SK-N-SH (cell line): ENCODE measurements around the gene PROM1. TPM values are rescaled to one million over a fixed set of nuclear protein-coding genes. Genes with fewer than 3 reads are reported as not detected.

Experiments
- CTCF ChIA-PET: fragments of 300-600, 350-600 bp; formaldehyde crosslinking; extraction: SDS; loops from one replicate; lab custom pipeline; 2021; lab: Yijun Ruan, JAX
- POLR2A ChIA-PET: fragments of 350-600 bp; sonication (Branson Sonifier 250); formaldehyde crosslinking; extraction: SDS; loops from one replicate; lab custom pipeline; 2020; ENCODE audit warnings: antibody characterized with exemption, inconsistent platforms; lab: Yijun Ruan, JAX
- DNase-seq: peaks from one replicate; pipeline ENCODE4 v3.0.0; 2012
- H2AFZ ChIP-seq: fragments of 200-600 bp; sonication (generic); 2 replicates; pipeline ENCODE4 v1.8.1; 2016; ENCODE audit warnings: antibody characterized with exemption, mild to moderate bottlenecking, low read depth
- H3F3A ChIP-seq: fragments of 200-600 bp; sonication (generic); replicated peaks from 2 replicates; pipeline ENCODE3; 2016; ENCODE audit warnings: antibody characterized with exemption, mild to moderate bottlenecking; ENCODE audit not compliant: insufficient read depth
- H3K27ac ChIP-seq, 2 experiments: fragments of 200-500 bp in 1 of 2; fragments of 200-600 bp in 1 of 2; sonication (Bioruptor generic) in 1 of 2; sonication (generic), shearing (Covaris generic) in 1 of 2; 2 replicates each; pipeline versions ENCODE4 v1.5.1 to v1.6.1; 2014 to 2016; ENCODE audit warnings: low read depth in 2 of 2, inconsistent platforms in 1 of 2, low read length in 1 of 2, mild to moderate bottlenecking in 1 of 2, mixed read lengths in 1 of 2
- H3K27me3 ChIP-seq: fragments of 200-600 bp; sonication (generic), shearing (Covaris generic); 2 replicates; pipeline ENCODE4 v1.6.1; 2016; ENCODE audit warnings: mixed run types; ENCODE audit not compliant: insufficient read depth
- H3K36me3 ChIP-seq, 2 experiments: fragments of 200-500 bp in 1 of 2; fragments of 200-600 bp in 1 of 2; sonication (Bioruptor generic) in 1 of 2; sonication (generic) in 1 of 2; replicated peaks in 1 of 2; 2 replicates each; pipeline versions ENCODE3 to v1.5.1; 2014 to 2016; ENCODE audit warnings: low read length in 1 of 2, mild to moderate bottlenecking in 1 of 2; ENCODE audit not compliant: insufficient read depth in 2 of 2, control insufficient read depth in 1 of 2
- H3K4me1 ChIP-seq, 2 experiments: fragments of 200-500 bp in 1 of 2; fragments of 200-600 bp in 1 of 2; sonication (Bioruptor generic) in 1 of 2; sonication (generic), shearing (Covaris generic) in 1 of 2; 2 replicates each; pipeline versions ENCODE4 v1.5.1 to v1.6.1; 2014 to 2016; ENCODE audit warnings: low read depth in 1 of 2, low read length in 1 of 2, mixed run types in 1 of 2; ENCODE audit not compliant: insufficient read depth in 2 of 2, control insufficient read depth in 1 of 2
- H3K4me2 ChIP-seq: fragments of 200-600 bp; sonication (generic), shearing (Covaris generic); 2 replicates; pipeline ENCODE4 v1.6.1; 2017; ENCODE audit warnings: mixed run types
- H3K4me3 ChIP-seq, 2 experiments: fragments of 200-500 bp in 1 of 2; fragments of 200-600 bp in 1 of 2; sonication (Bioruptor generic) in 1 of 2; sonication (generic), shearing (Covaris generic) in 1 of 2; 2 replicates each; pipeline versions ENCODE4 v1.5.1 to v1.8.1; 2014 to 2016; ENCODE audit warnings: low read depth in 2 of 2, inconsistent platforms in 1 of 2, low read length in 1 of 2, mild to moderate bottlenecking in 1 of 2, mixed read lengths in 1 of 2, moderate library complexity in 1 of 2
- H3K79me2 ChIP-seq: fragments of 200-600 bp; sonication (generic); 2 replicates; pipeline ENCODE4 v1.8.1; 2017; ENCODE audit warnings: mild to moderate bottlenecking; ENCODE audit not compliant: insufficient read depth
- H3K9ac ChIP-seq: fragments of 200-600 bp; sonication (generic); 2 replicates; pipeline ENCODE4 v1.6.1; 2017; ENCODE audit warnings: mixed run types
- H3K9me2 ChIP-seq: fragments of 200-600 bp; sonication (generic); 2 replicates; pipeline ENCODE4 v1.6.1; 2017; ENCODE audit warnings: mixed run types
- H3K9me3 ChIP-seq: fragments of 200-600 bp; sonication (generic); 2 replicates; pipeline ENCODE4 v1.6.1; 2017; ENCODE audit warnings: mixed run types, mild to moderate bottlenecking, moderate library complexity
- H4K20me1 ChIP-seq: fragments of 200-600 bp; sonication (generic); 2 replicates; pipeline ENCODE4 v1.6.1; 2017; ENCODE audit warnings: mild to moderate bottlenecking, mixed run types; ENCODE audit not compliant: insufficient read depth
- CHD2 ChIP-seq: fragments of 150-350 bp; IDR thresholded peaks from 2 replicates; pipeline ENCODE4 v1.6.1; 2018; ENCODE audit warnings: low read length; ENCODE audit not compliant: partially characterized antibody
- ELF1 ChIP-seq: IDR thresholded peaks from 2 replicates; pipeline ENCODE4 v1.4.0; 2012
- EP300 ChIP-seq, 2 experiments: IDR thresholded peaks; 2 replicates each; pipeline versions ENCODE4 v1.4.0 to v1.6.1; 2012; ENCODE audit warnings: borderline replicate concordance in 1 of 2, low read depth in 1 of 2, low read length in 1 of 2
- EZH2phosphoT487 ChIP-seq: fragments of 200-600 bp; sonication (generic); IDR thresholded peaks from 2 replicates; pipeline ENCODE4 v1.6.1; 2017; ENCODE audit warnings: low read depth, mixed run types, mild to moderate bottlenecking, antibody characterized with exemption, moderate library complexity, borderline replicate concordance
- FOSL2 ChIP-seq: IDR thresholded peaks from 2 replicates; pipeline ENCODE4 v1.4.0; 2012; ENCODE audit warnings: low read depth, mild to moderate bottlenecking, moderate library complexity, borderline replicate concordance
- FOXM1 ChIP-seq: IDR thresholded peaks from 2 replicates; pipeline ENCODE4 v1.4.0; 2012; ENCODE audit warnings: low read depth, mild to moderate bottlenecking
- JUND ChIP-seq: IDR thresholded peaks from 2 replicates; pipeline ENCODE4 v1.4.0; 2012
- MXI1 ChIP-seq: IDR thresholded peaks from 2 replicates; pipeline ENCODE4 v1.6.1; 2012; ENCODE audit warnings: mild to moderate bottlenecking, low read depth, low read length, improper control_type of control experiment
- NFIC ChIP-seq: IDR thresholded peaks from 2 replicates; pipeline ENCODE4 v1.4.0; 2012; ENCODE audit warnings: borderline replicate concordance
- NRF1 ChIP-seq: IDR thresholded peaks from 2 replicates; pipeline ENCODE4 v1.6.1; 2012; ENCODE audit warnings: low read depth, mild to moderate bottlenecking, low read length
- RAD21 ChIP-seq: IDR thresholded peaks from 2 replicates; pipeline ENCODE4 v1.6.1; 2012; ENCODE audit warnings: mild to moderate bottlenecking, low read length
- RCOR1 ChIP-seq: fragments of 150-350 bp; IDR thresholded peaks from 2 replicates; pipeline ENCODE4 v1.6.1; 2017; ENCODE audit warnings: antibody characterized with exemption, low read length
- RXRA ChIP-seq: IDR thresholded peaks from 2 replicates; pipeline ENCODE4 v1.4.0; 2012; ENCODE audit warnings: low read depth, mild to moderate bottlenecking, borderline replicate concordance
- SIN3A ChIP-seq: IDR thresholded peaks from 2 replicates; pipeline ENCODE4 v1.6.1; 2012; ENCODE audit warnings: low read depth, mild to moderate bottlenecking, low read length, moderate library complexity, borderline replicate concordance
- SMC3 ChIP-seq: IDR thresholded peaks from 2 replicates; pipeline ENCODE4 v1.6.1; 2012; ENCODE audit warnings: low read depth, low read length, improper control_type of control experiment
- TAF1 ChIP-seq: IDR thresholded peaks from 2 replicates; pipeline ENCODE4 v1.6.1; 2012; ENCODE audit warnings: low read depth, mild to moderate bottlenecking, low read length, moderate library complexity, borderline replicate concordance
- TCF12 ChIP-seq: IDR thresholded peaks from 2 replicates; pipeline ENCODE4 v1.4.0; 2012
- TEAD4 ChIP-seq: IDR thresholded peaks from 2 replicates; pipeline ENCODE4 v1.4.0; 2012; ENCODE audit warnings: mild to moderate bottlenecking, borderline replicate concordance; ENCODE audit not compliant: insufficient read depth
- YY1 ChIP-seq: IDR thresholded peaks from 2 replicates; pipeline ENCODE4 v1.4.0; 2012; ENCODE audit warnings: low read depth, mild to moderate bottlenecking
- WGBS: methylation state at CpG from one replicate; pipeline ENCODE4 v1.1.6; 2017; ENCODE audit warnings: low lambda C conversion rate; 5-methylcytosine and 5-hydroxymethylcytosine counted together
- polyA plus RNA-seq, 3 experiments: library from polyadenylated mRNA; depleted of rRNA; stranded (reverse); fragments of >200 nt; gene quantifications; 2 replicates each; pipeline ENCODE4 v1.2.3, GENCODE V29; 2012
- TF ChIP-seq, protein P1 (sequence below): IDR thresholded peaks from 2 replicates; pipeline ENCODE4 v1.6.1; 2012; ENCODE audit warnings: mild to moderate bottlenecking, low read depth, low read length, moderate library complexity
- TF ChIP-seq, protein P2 (sequence below): IDR thresholded peaks from 2 replicates; pipeline ENCODE4 v1.4.0; 2012; ENCODE audit warnings: low read depth
- TF ChIP-seq, protein P3 (sequence below): fragments of 200-600 bp; sonication (generic); IDR thresholded peaks from 2 replicates; pipeline ENCODE4 v1.6.1; 2017; ENCODE audit warnings: antibody characterized with exemption, mild to moderate bottlenecking, moderate library complexity
- TF ChIP-seq, protein P4 (sequence below): IDR thresholded peaks from 2 replicates; pipeline ENCODE4 v1.4.0; 2012; ENCODE audit warnings: low read depth, borderline replicate concordance
- TF ChIP-seq, protein P5 (sequence below): fragments of 150-350 bp; IDR thresholded peaks from 2 replicates; pipeline ENCODE4 v1.6.1; 2016; ENCODE audit warnings: mild to moderate bottlenecking, low read depth, low read length
- TF ChIP-seq, protein P6 (sequence below): IDR thresholded peaks from 2 replicates; pipeline ENCODE4 v1.4.0; 2012; ENCODE audit warnings: low read depth, borderline replicate concordance

Gene PROM1
- polyA plus RNA-seq, 1 of the 3 experiments (the other 2 are of a cell fraction): not detected

DNA sequence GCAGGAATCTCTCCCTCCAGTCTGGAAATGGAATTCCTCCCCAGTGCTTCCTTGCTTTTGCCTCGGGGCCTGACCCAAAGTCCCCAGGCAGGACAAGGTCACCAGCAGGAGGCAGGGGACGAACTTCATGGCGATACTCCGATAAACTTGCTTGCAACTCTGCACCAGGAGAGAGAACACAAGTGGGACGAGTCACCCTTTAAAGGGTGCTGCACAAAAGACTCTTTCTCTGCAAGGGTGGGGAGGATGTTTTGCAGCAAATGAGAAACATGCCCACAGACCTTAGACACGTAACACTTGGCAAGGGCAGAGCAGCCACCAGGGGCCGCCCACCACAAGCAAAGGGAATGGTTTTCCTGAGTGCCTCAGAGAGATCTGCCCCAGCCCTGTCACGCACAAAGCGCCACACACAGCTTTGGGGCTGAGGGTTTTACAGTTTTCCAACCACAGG, 120.8 kb downstream of the PROM1 start, which contains the start of gene FGFBP2:
TSS of gene FGFBP2 (minus strand) at position 175 of the 451 bp plus-strand sequence. CDS start at position 129, 46 bp downstream.
- Histone ChIP-seq H3K36me3 (no peaks in the 10 kb centered on the region), H3F3A (no peaks in the 10 kb centered on the region), H3K9me3 (no peaks in the 10 kb centered on the region), H3K4me3 (no peak within 1 kb of the TSS; a peak in 1 of 4 replicates), H3K9me2 (no peaks in the 10 kb centered on the region), H3K27me3 (no peaks in the 10 kb centered on the region), H3K9ac (no peak within 1 kb of the TSS), H3K27ac (no peak within 1 kb of the TSS), H3K4me1 (peaks cover 0 to 9% of the 10 kb centered on the region in 2 experiments; a peak in 1 of 4 replicates), H4K20me1 (no peaks in the 10 kb centered on the region), H3K79me2 (no peaks in the 10 kb centered on the region), H3K4me2 (no peak within 1 kb of the TSS), H2AFZ (no peak within 1 kb of the TSS)
- 57% methylated on average over 8 of the region's 9 CpGs for WGBS
- peak; percentile 75 for DNase-seq
- ChIA-PET CTCF (interaction anchor here (0.5 to 5.4 kb wide), 21 partner anchors 9 to 301 kb away, joined by 3 to 60 read pairs (median 3); no protein-coding TSS in a partner anchor), POLR2A (no interaction called here)
- TF ChIP-seq, protein P1, sequence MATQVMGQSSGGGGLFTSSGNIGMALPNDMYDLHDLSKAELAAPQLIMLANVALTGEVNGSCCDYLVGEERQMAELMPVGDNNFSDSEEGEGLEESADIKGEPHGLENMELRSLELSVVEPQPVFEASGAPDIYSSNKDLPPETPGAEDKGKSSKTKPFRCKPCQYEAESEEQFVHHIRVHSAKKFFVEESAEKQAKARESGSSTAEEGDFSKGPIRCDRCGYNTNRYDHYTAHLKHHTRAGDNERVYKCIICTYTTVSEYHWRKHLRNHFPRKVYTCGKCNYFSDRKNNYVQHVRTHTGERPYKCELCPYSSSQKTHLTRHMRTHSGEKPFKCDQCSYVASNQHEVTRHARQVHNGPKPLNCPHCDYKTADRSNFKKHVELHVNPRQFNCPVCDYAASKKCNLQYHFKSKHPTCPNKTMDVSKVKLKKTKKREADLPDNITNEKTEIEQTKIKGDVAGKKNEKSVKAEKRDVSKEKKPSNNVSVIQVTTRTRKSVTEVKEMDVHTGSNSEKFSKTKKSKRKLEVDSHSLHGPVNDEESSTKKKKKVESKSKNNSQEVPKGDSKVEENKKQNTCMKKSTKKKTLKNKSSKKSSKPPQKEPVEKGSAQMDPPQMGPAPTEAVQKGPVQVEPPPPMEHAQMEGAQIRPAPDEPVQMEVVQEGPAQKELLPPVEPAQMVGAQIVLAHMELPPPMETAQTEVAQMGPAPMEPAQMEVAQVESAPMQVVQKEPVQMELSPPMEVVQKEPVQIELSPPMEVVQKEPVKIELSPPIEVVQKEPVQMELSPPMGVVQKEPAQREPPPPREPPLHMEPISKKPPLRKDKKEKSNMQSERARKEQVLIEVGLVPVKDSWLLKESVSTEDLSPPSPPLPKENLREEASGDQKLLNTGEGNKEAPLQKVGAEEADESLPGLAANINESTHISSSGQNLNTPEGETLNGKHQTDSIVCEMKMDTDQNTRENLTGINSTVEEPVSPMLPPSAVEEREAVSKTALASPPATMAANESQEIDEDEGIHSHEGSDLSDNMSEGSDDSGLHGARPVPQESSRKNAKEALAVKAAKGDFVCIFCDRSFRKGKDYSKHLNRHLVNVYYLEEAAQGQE: no peak
- no peak for TF ChIP-seq NRF1
- no peak for TF ChIP-seq EZH2phosphoT487
- no peak for TF ChIP-seq EP300 (IDR thresholded peaks at IDR 0.05; ENCODE audit: borderline replicate concordance in 1 of 2, low read depth in 1 of 2, low read length in 1 of 2)
- TF ChIP-seq RAD21: peak; percentile 79
- TF ChIP-seq JUND: no peak
- TF ChIP-seq FOXM1: no peak
- TF ChIP-seq YY1: no peak
- no peak for TF ChIP-seq TEAD4
- TF ChIP-seq TCF12: no peak
- peak; percentile 79 for TF ChIP-seq SMC3
- TF ChIP-seq, protein P2, sequence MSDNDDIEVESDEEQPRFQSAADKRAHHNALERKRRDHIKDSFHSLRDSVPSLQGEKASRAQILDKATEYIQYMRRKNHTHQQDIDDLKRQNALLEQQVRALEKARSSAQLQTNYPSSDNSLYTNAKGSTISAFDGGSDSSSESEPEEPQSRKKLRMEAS: no peak
- TF ChIP-seq, protein P3, sequence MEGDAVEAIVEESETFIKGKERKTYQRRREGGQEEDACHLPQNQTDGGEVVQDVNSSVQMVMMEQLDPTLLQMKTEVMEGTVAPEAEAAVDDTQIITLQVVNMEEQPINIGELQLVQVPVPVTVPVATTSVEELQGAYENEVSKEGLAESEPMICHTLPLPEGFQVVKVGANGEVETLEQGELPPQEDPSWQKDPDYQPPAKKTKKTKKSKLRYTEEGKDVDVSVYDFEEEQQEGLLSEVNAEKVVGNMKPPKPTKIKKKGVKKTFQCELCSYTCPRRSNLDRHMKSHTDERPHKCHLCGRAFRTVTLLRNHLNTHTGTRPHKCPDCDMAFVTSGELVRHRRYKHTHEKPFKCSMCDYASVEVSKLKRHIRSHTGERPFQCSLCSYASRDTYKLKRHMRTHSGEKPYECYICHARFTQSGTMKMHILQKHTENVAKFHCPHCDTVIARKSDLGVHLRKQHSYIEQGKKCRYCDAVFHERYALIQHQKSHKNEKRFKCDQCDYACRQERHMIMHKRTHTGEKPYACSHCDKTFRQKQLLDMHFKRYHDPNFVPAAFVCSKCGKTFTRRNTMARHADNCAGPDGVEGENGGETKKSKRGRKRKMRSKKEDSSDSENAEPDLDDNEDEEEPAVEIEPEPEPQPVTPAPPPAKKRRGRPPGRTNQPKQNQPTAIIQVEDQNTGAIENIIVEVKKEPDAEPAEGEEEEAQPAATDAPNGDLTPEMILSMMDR: peak; percentile 62
- TF ChIP-seq NFIC: no peak
- TF ChIP-seq FOSL2: no peak
- TF ChIP-seq, protein P4, sequence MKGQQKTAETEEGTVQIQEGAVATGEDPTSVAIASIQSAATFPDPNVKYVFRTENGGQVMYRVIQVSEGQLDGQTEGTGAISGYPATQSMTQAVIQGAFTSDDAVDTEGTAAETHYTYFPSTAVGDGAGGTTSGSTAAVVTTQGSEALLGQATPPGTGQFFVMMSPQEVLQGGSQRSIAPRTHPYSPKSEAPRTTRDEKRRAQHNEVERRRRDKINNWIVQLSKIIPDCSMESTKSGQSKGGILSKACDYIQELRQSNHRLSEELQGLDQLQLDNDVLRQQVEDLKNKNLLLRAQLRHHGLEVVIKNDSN: no peak
- no peak for TF ChIP-seq ELF1
- TF ChIP-seq, protein P5, sequence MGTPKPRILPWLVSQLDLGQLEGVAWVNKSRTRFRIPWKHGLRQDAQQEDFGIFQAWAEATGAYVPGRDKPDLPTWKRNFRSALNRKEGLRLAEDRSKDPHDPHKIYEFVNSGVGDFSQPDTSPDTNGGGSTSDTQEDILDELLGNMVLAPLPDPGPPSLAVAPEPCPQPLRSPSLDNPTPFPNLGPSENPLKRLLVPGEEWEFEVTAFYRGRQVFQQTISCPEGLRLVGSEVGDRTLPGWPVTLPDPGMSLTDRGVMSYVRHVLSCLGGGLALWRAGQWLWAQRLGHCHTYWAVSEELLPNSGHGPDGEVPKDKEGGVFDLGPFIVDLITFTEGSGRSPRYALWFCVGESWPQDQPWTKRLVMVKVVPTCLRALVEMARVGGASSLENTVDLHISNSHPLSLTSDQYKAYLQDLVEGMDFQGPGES: no peak
- TF ChIP-seq RCOR1: 0 out of 2 replicates have a peak, but pooled peaks have one; percentile 12
- TF ChIP-seq RXRA: no peak
- TF ChIP-seq MXI1: no peak
- no peak for TF ChIP-seq SIN3A
- no peak for TF ChIP-seq TAF1
- no peak for TF ChIP-seq CHD2
- TF ChIP-seq, protein P6, sequence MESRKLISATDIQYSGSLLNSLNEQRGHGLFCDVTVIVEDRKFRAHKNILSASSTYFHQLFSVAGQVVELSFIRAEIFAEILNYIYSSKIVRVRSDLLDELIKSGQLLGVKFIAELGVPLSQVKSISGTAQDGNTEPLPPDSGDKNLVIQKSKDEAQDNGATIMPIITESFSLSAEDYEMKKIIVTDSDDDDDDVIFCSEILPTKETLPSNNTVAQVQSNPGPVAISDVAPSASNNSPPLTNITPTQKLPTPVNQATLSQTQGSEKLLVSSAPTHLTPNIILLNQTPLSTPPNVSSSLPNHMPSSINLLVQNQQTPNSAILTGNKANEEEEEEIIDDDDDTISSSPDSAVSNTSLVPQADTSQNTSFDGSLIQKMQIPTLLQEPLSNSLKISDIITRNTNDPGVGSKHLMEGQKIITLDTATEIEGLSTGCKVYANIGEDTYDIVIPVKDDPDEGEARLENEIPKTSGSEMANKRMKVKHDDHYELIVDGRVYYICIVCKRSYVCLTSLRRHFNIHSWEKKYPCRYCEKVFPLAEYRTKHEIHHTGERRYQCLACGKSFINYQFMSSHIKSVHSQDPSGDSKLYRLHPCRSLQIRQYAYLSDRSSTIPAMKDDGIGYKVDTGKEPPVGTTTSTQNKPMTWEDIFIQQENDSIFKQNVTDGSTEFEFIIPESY: no peak
